ENCODE results near the gene GINM1.

Gene GINM1

GRCh38 chr6:149600508-149600907, 34.3 kb downstream of the GINM1 start:
- no peak for DNase-seq

GRCh38 chr6:149608381-149608982, 42.3 kb downstream of the GINM1 start:
- no peak for DNase-seq

- DNase-seq = no peak
Measured at GRCh38 chr6:149614337-149614736, 48.2 kb downstream of the GINM1 start.

- DNase-seq = no peak
Measured at GRCh38 chr6:149615805-149616204, 49.6 kb downstream of the GINM1 start.

GRCh38 chr6:149627672-149628071, 61.5 kb downstream of the GINM1 start:
- DNase-seq = no peak

GRCh38 chr6:149628875-149629510, 62.8 kb downstream of the GINM1 start:
- no peak for DNase-seq

GRCh38 chr6:149634315-149634714, 68.1 kb downstream of the GINM1 start:
- no peak for DNase-seq

- DNase-seq = no peak
Measured at GRCh38 chr6:149636124-149636523, 69.9 kb downstream of the GINM1 start.

Data from NCI-H774 (cell line).